ENCODE measurements around the gene TSPAN17.
A peak's percentile ranks its signal among the peaks of the same experiment; 100 is the strongest.

The TSPAN17 gene

DNA sequence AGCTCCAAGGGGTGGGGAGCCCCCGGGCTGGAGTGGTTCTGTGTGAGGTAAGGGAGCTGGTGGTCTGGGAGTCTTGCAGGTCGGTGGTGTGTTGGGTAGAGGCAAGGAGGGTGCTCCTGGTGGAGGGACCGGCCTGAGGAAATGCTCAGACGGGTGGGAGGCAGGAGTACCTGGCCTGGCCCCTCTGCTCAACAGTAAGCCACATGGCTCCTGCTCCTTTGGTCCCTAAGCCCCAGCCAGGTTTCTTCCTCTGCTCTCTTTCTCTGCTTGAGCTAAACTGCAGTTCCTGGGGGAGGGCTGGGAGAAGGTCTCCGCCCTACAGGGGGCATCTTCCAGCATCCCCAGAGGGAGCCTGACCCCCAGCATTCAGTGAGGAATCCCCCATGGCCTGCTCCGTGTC, 17.2 kb downstream of the TSPAN17 start:
- peaks cover 55% of the 10 kb centered on the region for H3K27me3 ChIP-seq (replicated peaks; ENCODE audit: control insufficient read depth, insufficient read depth, low read length)
- DNase-seq (ENCODE audit: low read depth), result no peak
- H3K4me1 ChIP-seq (ENCODE audit: control insufficient read depth, insufficient read depth, low read length), result peaks cover 12% of the 10 kb centered on the region
- no peak overlapping the region for H3K9ac ChIP-seq (ENCODE audit: low read length)
- peaks cover 3% of the 10 kb centered on the region for H3K9me3 ChIP-seq (ENCODE audit: control insufficient read depth, low read length)
- H3K4me3 ChIP-seq (ENCODE audit: low read length), result no peak overlapping the region
- H3K36me3 ChIP-seq (ENCODE audit: control insufficient read depth, insufficient read depth, low read length, severe bottlenecking), result no peaks in the 10 kb centered on the region

DNA sequence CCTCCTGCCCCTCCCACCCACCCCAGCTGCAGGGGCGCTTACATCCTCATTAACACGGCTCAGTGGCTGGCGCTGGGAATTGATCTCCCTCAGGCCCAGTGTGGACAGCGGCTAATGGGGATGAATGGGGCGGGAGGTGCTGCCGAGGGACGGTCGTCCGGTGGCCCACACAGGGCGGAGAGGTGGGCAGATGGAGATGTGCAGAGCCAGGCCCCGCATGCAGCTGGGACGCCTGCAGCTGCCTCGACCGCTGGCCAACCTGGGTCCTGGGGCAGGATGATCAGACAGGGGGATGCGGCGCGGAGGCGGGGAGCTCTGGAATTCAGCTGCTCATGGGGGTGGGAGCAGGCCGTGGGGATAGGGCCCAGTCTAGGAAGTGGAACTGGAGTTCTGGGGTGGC, 17.6 kb downstream of the TSPAN17 start:
- peaks cover 11% of the 10 kb centered on the region for H3K4me1 ChIP-seq (ENCODE audit: control insufficient read depth, insufficient read depth, low read length)
- H3K27me3 ChIP-seq (replicated peaks; ENCODE audit: control insufficient read depth, insufficient read depth, low read length), result peaks cover 59% of the 10 kb centered on the region
- H3K4me3 ChIP-seq (ENCODE audit: low read length), result no peak overlapping the region
- H3K36me3 ChIP-seq (ENCODE audit: control insufficient read depth, insufficient read depth, low read length, severe bottlenecking), result no peaks in the 10 kb centered on the region
- peaks cover 3% of the 10 kb centered on the region for H3K9me3 ChIP-seq (ENCODE audit: control insufficient read depth, low read length)
- no peak for DNase-seq (ENCODE audit: low read depth)
- H3K9ac ChIP-seq (ENCODE audit: low read length), result no peak overlapping the region

- H3K4me3 ChIP-seq (ENCODE audit: low read length), result no peak overlapping the region
- DNase-seq (ENCODE audit: low read depth), result no peak
- no peaks in the 10 kb centered on the region for H3K36me3 ChIP-seq (ENCODE audit: control insufficient read depth, insufficient read depth, low read length, severe bottlenecking)
- H3K27me3 ChIP-seq (replicated peaks; ENCODE audit: control insufficient read depth, insufficient read depth, low read length), result peaks cover 65% of the 10 kb centered on the region
- H3K9me3 ChIP-seq (ENCODE audit: control insufficient read depth, low read length), result peaks cover 3% of the 10 kb centered on the region
- no peak overlapping the region for H3K9ac ChIP-seq (ENCODE audit: low read length)
- peaks cover 11% of the 10 kb centered on the region for H3K4me1 ChIP-seq (ENCODE audit: control insufficient read depth, insufficient read depth, low read length)
These were observed 18.2 kb downstream of the TSPAN17 start for GRCh38 chr5:176665517-176665916.

- Histone ChIP-seq H3K27me3 (replicated peaks; ENCODE audit: control insufficient read depth, insufficient read depth, low read length) (peaks cover 78% of the 10 kb centered on the region), H3K9me3 (ENCODE audit: control insufficient read depth, low read length) (peaks cover 3% of the 10 kb centered on the region), H3K9ac (ENCODE audit: low read length) (no peak overlapping the region), H3K36me3 (ENCODE audit: control insufficient read depth, insufficient read depth, low read length, severe bottlenecking) (no peaks in the 10 kb centered on the region), H3K4me1 (ENCODE audit: control insufficient read depth, insufficient read depth, low read length) (peaks cover 8% of the 10 kb centered on the region), H3K4me3 (ENCODE audit: low read length) (no peak overlapping the region)
- no peak for DNase-seq (ENCODE audit: low read depth)
These were observed 20.4 kb downstream of the TSPAN17 start for GRCh38 chr5:176667637-176668036.

DNA sequence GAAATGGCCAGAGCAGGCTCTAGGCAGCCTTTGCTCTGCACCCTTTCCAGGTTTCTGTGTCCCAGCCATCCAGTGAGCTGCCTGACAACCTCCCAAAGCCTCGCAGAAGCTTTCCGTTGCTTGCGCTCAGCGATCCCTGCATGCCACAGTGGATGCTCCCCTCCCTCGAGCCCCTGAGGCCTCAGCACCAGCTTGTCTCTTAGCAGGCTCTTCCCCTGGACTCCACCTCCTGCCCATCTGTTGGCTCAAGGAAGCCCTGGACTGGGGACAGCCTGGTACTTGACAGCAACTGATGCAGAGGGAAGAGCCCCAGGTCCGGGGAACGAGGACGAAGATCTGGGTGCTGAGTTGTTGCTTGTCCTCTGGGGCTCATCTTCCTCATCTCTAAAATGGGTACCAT, 23.2 kb downstream of the TSPAN17 start:
- Histone ChIP-seq H3K9me3 (ENCODE audit: control insufficient read depth, low read length) (peaks cover 3% of the 10 kb centered on the region), H3K27me3 (replicated peaks; ENCODE audit: control insufficient read depth, insufficient read depth, low read length) (peaks cover 59% of the 10 kb centered on the region), H3K4me3 (ENCODE audit: low read length) (no peak overlapping the region), H3K36me3 (ENCODE audit: control insufficient read depth, insufficient read depth, low read length, severe bottlenecking) (no peaks in the 10 kb centered on the region), H3K4me1 (ENCODE audit: control insufficient read depth, insufficient read depth, low read length) (no peaks in the 10 kb centered on the region), H3K9ac (ENCODE audit: low read length) (no peak overlapping the region)
- no peak for DNase-seq (ENCODE audit: low read depth)

DNA sequence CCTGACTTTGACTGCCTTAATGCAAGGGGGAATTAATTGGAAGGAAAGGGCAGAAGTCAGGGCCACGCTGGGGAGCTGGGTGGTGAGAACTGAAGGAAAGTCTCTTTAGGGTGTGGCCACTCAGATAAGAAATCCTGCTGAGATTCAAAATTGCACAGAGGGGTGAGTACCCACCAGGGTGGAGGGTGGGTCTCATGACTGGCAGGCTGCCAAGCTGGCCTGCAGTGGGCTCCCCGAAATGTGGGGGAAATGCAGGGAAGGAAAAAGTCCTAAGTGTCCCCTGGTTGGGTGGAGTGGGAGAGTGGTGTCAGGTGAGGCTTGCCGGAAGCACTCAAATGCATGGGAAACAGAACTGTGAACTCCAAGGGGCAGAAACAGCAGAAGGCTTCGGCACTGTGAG, 24.1 kb downstream of the TSPAN17 start:
- Histone ChIP-seq H3K36me3 (ENCODE audit: control insufficient read depth, insufficient read depth, low read length, severe bottlenecking) (no peaks in the 10 kb centered on the region), H3K9me3 (ENCODE audit: control insufficient read depth, low read length) (peaks cover 3% of the 10 kb centered on the region), H3K27me3 (replicated peaks; ENCODE audit: control insufficient read depth, insufficient read depth, low read length) (peaks cover 52% of the 10 kb centered on the region), H3K9ac (ENCODE audit: low read length) (no peak overlapping the region), H3K4me3 (ENCODE audit: low read length) (no peak overlapping the region), H3K4me1 (ENCODE audit: control insufficient read depth, insufficient read depth, low read length) (peaks cover 3% of the 10 kb centered on the region)
- DNase-seq (ENCODE audit: low read depth), result no peak

- no peak overlapping the region for H3K9ac ChIP-seq (ENCODE audit: low read length)
- DNase-seq (ENCODE audit: low read depth), result no peak
- no peak overlapping the region for H3K4me3 ChIP-seq (ENCODE audit: low read length)
- H3K36me3 ChIP-seq (ENCODE audit: control insufficient read depth, insufficient read depth, low read length, severe bottlenecking), result no peaks in the 10 kb centered on the region
- H3K27me3 ChIP-seq (replicated peaks; ENCODE audit: control insufficient read depth, insufficient read depth, low read length), result peaks cover 52% of the 10 kb centered on the region
- H3K9me3 ChIP-seq (ENCODE audit: control insufficient read depth, low read length), result peaks cover 3% of the 10 kb centered on the region
- peaks cover 4% of the 10 kb centered on the region for H3K4me1 ChIP-seq (ENCODE audit: control insufficient read depth, insufficient read depth, low read length)
These were observed 24.8 kb downstream of the TSPAN17 start for GRCh38 chr5:176671890-176672747.

GRCh38 chr5:176673651-176674583, 26.6 kb downstream of the TSPAN17 start:
- no peak for DNase-seq (ENCODE audit: low read depth)
- H3K36me3 ChIP-seq (ENCODE audit: control insufficient read depth, insufficient read depth, low read length, severe bottlenecking), result no peaks in the 10 kb centered on the region
- peaks cover 11% of the 10 kb centered on the region for H3K4me1 ChIP-seq (ENCODE audit: control insufficient read depth, insufficient read depth, low read length)
- no peak overlapping the region for H3K4me3 ChIP-seq (ENCODE audit: low read length)
- no peak overlapping the region for H3K9ac ChIP-seq (ENCODE audit: low read length)
- H3K9me3 ChIP-seq (ENCODE audit: control insufficient read depth, low read length), result no peaks in the 10 kb centered on the region
- peaks cover 46% of the 10 kb centered on the region for H3K27me3 ChIP-seq (replicated peaks; ENCODE audit: control insufficient read depth, insufficient read depth, low read length)

DNA sequence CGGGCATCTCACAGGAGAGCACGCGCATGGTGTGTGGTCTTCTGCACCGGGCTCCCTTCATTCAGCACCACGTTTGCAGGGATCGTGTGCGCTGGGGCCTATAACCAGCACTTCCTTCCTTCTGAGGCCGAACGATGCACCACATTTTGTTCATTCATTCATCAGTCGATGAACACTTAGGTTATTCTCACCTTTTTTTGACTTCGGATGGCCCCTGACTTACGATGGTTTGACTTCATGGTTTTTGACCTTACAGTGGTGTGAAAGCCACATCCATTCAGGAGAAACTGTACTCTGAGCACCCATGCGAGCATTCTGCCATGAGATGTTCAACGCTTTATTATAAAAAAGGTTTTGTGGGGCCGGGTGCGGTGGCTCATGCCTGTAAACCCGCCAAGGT, 27.5 kb downstream of the TSPAN17 start:
- no peaks in the 10 kb centered on the region for H3K9me3 ChIP-seq (ENCODE audit: control insufficient read depth, low read length)
- no peaks in the 10 kb centered on the region for H3K36me3 ChIP-seq (ENCODE audit: control insufficient read depth, insufficient read depth, low read length, severe bottlenecking)
- DNase-seq (ENCODE audit: low read depth), result no peak
- H3K9ac ChIP-seq (ENCODE audit: low read length), result no peak overlapping the region
- H3K27me3 ChIP-seq (replicated peaks; ENCODE audit: control insufficient read depth, insufficient read depth, low read length), result peaks cover 46% of the 10 kb centered on the region
- H3K4me3 ChIP-seq (ENCODE audit: low read length), result no peak overlapping the region
- peaks cover 12% of the 10 kb centered on the region for H3K4me1 ChIP-seq (ENCODE audit: control insufficient read depth, insufficient read depth, low read length)

DNA sequence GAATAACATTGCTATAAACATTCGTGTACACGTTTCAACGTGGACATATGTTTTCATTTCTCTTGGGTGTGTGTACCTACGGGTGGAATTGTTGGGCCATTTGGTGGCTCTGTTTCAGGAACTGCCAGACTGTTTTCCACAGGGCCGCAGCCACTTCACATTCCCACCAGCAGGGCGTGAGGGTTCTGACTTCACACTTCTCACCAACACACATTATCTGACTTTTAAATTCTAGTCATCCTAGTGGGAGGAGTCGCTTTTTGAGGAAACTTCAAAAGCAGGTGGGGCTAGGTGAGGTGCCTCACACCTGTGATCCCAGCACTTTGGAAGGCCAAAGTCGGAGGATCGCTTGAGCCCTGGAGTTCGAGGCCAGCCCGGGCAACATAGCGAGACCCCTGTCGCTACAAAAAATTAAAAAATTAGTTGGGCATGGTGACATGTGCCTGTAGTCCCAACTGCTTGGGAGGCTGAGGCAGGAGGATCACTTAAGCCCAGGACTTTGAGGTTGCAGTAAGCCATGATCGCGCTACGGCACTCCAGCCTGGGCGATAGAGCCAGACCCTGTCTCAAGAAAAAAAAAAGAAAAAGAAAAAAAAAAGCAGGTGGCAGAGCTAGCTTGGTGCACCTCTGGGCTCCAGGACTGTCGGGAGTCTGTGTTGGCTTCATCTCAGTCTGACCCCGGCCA, 28.5 kb downstream of the TSPAN17 start:
- H3K9me3 ChIP-seq (ENCODE audit: control insufficient read depth, low read length), result no peaks in the 10 kb centered on the region
- no peak overlapping the region for H3K4me3 ChIP-seq (ENCODE audit: low read length)
- no peak overlapping the region for H3K9ac ChIP-seq (ENCODE audit: low read length)
- DNase-seq (ENCODE audit: low read depth), result peak; percentile 16
- no peaks in the 10 kb centered on the region for H3K36me3 ChIP-seq (ENCODE audit: control insufficient read depth, insufficient read depth, low read length, severe bottlenecking)
- peaks cover 43% of the 10 kb centered on the region for H3K27me3 ChIP-seq (replicated peaks; ENCODE audit: control insufficient read depth, insufficient read depth, low read length)
- H3K4me1 ChIP-seq (ENCODE audit: control insufficient read depth, insufficient read depth, low read length), result peaks cover 14% of the 10 kb centered on the region

DNA sequence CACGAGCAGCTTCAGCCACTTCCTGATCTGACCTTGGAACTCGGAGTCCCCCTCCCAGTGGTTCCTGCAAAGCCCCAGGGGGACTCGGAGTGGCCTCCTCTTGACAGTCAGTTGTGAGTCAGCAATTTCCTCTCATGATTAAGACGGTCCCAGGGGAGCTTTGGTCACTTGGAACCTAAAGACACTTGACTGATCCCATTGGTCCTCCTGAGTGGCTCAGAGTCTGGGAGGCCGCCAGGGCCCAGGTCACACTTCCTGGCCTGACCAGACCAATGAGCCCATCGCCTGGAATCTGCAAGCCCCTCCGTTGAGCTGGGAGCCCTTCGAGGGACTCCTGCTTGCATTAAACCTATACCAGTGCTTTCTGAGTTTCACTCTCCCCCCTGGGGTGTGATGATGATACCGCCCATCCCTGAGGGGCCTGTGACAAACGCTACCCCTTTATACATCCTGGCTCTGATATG, 29.1 kb downstream of the TSPAN17 start:
- Histone ChIP-seq H3K36me3 (ENCODE audit: control insufficient read depth, insufficient read depth, low read length, severe bottlenecking) (no peaks in the 10 kb centered on the region), H3K27me3 (replicated peaks; ENCODE audit: control insufficient read depth, insufficient read depth, low read length) (peaks cover 42% of the 10 kb centered on the region), H3K9me3 (ENCODE audit: control insufficient read depth, low read length) (no peaks in the 10 kb centered on the region), H3K9ac (ENCODE audit: low read length) (no peak overlapping the region), H3K4me3 (ENCODE audit: low read length) (no peak overlapping the region), H3K4me1 (ENCODE audit: control insufficient read depth, insufficient read depth, low read length) (peaks cover 14% of the 10 kb centered on the region)
- peak; percentile 29 for DNase-seq (ENCODE audit: low read depth)

Data from adipocyte (in vitro differentiated cells).